ENCODE data around the gene FAAP100. TPM values are rescaled to one million over a fixed set of nuclear protein-coding genes. Genes with fewer than 3 reads are reported as not detected.

The FAAP100 gene
- total RNA-seq, 1 experiment from 2014 or later = 54.7 TPM

DNA sequence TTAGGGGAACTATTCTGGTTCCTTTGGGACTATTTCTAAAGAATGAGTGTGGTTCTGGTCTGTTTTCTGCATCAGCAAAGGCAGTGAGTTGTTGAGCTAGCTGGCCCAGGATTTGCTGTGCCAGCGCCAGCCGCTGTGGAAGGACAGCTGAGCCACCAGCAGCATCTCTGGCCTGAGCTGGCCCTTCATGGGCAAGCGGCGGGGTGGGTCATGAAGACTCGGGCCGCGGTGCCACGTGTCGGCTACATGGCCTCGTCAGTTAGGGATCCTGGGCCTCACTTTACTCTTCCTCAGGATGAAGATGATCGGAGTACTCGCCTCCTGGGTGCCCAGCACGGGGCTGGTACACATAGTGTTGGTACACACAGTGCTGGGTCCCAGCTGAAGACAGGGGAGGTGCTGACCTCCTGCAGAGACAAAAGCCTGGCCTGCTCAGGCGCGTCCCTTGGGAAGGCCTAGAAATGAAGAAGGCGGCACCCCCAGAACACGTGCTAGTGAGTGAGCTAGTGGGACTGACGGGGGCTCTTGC lies 17.9 kb upstream of the FAAP100 start (continued):
- TF ChIP-seq, protein P1, sequence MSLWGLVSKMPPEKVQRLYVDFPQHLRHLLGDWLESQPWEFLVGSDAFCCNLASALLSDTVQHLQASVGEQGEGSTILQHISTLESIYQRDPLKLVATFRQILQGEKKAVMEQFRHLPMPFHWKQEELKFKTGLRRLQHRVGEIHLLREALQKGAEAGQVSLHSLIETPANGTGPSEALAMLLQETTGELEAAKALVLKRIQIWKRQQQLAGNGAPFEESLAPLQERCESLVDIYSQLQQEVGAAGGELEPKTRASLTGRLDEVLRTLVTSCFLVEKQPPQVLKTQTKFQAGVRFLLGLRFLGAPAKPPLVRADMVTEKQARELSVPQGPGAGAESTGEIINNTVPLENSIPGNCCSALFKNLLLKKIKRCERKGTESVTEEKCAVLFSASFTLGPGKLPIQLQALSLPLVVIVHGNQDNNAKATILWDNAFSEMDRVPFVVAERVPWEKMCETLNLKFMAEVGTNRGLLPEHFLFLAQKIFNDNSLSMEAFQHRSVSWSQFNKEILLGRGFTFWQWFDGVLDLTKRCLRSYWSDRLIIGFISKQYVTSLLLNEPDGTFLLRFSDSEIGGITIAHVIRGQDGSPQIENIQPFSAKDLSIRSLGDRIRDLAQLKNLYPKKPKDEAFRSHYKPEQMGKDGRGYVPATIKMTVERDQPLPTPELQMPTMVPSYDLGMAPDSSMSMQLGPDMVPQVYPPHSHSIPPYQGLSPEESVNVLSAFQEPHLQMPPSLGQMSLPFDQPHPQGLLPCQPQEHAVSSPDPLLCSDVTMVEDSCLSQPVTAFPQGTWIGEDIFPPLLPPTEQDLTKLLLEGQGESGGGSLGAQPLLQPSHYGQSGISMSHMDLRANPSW (CRISPR knock-in tag; conservative IDR thresholded peaks at IDR 0.05; ENCODE audit: low read depth) = no peak
- no peak for TF ChIP-seq MXD4 (CRISPR knock-in tag; IDR thresholded peaks at IDR 0.05; ENCODE audit: borderline replicate concordance)
- TF ChIP-seq NR2C2 (CRISPR knock-in tag; IDR thresholded peaks at IDR 0.05) = no peak

DNA sequence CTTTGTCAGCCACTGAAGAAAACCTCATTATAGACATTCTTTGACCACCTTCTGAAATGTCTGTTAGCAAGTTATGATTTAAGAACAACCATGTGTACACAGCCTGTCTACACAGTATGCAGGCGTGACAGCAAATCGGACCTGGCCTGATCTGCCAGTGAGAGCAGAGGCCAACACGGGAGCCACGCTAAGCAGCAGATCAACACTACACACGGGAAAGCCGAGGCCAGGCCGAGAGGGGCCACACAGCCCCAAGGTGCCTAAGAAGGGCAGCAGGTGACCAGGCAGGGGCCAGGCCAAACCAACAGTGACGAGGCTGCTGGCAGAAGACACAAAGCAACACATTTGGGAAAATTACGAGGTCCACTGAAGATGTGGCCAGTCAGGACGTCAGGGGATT lies 16.3 kb upstream of the FAAP100 start:
- Mint-ChIP-seq H3K4me1 (no peaks in the 10 kb centered on the region), H3K27ac (no peak overlapping the region), H3K36me3 (peaks cover 56% of the 10 kb centered on the region), H3K4me3 (no peak overlapping the region), H3K9me3 (no peaks in the 10 kb centered on the region), H3K27me3 (ENCODE audit: low read depth) (no peaks in the 10 kb centered on the region)
- ATAC-seq (no peak), DNase-seq (ENCODE audit: low spot score) (no peak)
- ChIA-PET CTCF (interaction anchor here (0.5 to 0.7 kb wide), 2 partner anchors 346 to 370 kb away, joined by 4 read pairs; partner anchors contain the start of gene CEP131), POLR2A (no interaction called here)
- no peak for TF ChIP-seq ESRRA (CRISPR knock-in tag; IDR thresholded peaks at IDR 0.05; ENCODE audit: borderline replicate concordance)
- TF ChIP-seq ZNF219 (CRISPR knock-in tag; IDR thresholded peaks at IDR 0.05; ENCODE audit: borderline replicate concordance) = no peak
- TF ChIP-seq, protein P1 (CRISPR knock-in tag; conservative IDR thresholded peaks at IDR 0.05; ENCODE audit: low read depth) = no peak
- TF ChIP-seq, protein P2, sequence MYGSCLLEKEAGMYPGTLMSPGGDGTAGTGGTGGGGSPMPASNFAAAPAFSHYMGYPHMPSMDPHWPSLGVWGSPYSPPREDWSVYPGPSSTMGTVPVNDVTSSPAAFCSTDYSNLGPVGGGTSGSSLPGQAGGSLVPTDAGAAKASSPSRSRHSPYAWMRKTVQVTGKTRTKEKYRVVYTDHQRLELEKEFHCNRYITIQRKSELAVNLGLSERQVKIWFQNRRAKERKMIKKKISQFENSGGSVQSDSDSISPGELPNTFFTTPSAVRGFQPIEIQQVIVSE (CRISPR knock-in tag; IDR thresholded peaks at IDR 0.05; ENCODE audit: borderline replicate concordance) = no peak
- no peak for TF ChIP-seq ZBTB21 (CRISPR knock-in tag; IDR thresholded peaks at IDR 0.05; ENCODE audit: borderline replicate concordance)
- no peak for TF ChIP-seq CREB1 (CRISPR knock-in tag; IDR thresholded peaks at IDR 0.05)
- TF ChIP-seq, protein P3, sequence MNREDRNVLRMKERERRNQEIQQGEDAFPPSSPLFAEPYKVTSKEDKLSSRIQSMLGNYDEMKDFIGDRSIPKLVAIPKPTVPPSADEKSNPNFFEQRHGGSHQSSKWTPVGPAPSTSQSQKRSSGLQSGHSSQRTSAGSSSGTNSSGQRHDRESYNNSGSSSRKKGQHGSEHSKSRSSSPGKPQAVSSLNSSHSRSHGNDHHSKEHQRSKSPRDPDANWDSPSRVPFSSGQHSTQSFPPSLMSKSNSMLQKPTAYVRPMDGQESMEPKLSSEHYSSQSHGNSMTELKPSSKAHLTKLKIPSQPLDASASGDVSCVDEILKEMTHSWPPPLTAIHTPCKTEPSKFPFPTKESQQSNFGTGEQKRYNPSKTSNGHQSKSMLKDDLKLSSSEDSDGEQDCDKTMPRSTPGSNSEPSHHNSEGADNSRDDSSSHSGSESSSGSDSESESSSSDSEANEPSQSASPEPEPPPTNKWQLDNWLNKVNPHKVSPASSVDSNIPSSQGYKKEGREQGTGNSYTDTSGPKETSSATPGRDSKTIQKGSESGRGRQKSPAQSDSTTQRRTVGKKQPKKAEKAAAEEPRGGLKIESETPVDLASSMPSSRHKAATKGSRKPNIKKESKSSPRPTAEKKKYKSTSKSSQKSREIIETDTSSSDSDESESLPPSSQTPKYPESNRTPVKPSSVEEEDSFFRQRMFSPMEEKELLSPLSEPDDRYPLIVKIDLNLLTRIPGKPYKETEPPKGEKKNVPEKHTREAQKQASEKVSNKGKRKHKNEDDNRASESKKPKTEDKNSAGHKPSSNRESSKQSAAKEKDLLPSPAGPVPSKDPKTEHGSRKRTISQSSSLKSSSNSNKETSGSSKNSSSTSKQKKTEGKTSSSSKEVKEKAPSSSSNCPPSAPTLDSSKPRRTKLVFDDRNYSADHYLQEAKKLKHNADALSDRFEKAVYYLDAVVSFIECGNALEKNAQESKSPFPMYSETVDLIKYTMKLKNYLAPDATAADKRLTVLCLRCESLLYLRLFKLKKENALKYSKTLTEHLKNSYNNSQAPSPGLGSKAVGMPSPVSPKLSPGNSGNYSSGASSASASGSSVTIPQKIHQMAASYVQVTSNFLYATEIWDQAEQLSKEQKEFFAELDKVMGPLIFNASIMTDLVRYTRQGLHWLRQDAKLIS (CRISPR knock-in tag; IDR thresholded peaks at IDR 0.05; ENCODE audit: borderline replicate concordance) = no peak
- TF ChIP-seq RORB (CRISPR knock-in tag; IDR thresholded peaks at IDR 0.05) = no peak
- TF ChIP-seq, protein P4, sequence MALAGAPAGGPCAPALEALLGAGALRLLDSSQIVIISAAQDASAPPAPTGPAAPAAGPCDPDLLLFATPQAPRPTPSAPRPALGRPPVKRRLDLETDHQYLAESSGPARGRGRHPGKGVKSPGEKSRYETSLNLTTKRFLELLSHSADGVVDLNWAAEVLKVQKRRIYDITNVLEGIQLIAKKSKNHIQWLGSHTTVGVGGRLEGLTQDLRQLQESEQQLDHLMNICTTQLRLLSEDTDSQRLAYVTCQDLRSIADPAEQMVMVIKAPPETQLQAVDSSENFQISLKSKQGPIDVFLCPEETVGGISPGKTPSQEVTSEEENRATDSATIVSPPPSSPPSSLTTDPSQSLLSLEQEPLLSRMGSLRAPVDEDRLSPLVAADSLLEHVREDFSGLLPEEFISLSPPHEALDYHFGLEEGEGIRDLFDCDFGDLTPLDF (CRISPR knock-in tag; IDR thresholded peaks at IDR 0.05) = no peak
- TF ChIP-seq, protein P5, sequence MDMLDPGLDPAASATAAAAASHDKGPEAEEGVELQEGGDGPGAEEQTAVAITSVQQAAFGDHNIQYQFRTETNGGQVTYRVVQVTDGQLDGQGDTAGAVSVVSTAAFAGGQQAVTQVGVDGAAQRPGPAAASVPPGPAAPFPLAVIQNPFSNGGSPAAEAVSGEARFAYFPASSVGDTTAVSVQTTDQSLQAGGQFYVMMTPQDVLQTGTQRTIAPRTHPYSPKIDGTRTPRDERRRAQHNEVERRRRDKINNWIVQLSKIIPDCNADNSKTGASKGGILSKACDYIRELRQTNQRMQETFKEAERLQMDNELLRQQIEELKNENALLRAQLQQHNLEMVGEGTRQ (CRISPR knock-in tag; IDR thresholded peaks at IDR 0.05) = no peak
- TF ChIP-seq, protein P6, sequence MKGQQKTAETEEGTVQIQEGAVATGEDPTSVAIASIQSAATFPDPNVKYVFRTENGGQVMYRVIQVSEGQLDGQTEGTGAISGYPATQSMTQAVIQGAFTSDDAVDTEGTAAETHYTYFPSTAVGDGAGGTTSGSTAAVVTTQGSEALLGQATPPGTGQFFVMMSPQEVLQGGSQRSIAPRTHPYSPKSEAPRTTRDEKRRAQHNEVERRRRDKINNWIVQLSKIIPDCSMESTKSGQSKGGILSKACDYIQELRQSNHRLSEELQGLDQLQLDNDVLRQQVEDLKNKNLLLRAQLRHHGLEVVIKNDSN (CRISPR knock-in tag; IDR thresholded peaks at IDR 0.05) = no peak
- TF ChIP-seq, protein P7, sequence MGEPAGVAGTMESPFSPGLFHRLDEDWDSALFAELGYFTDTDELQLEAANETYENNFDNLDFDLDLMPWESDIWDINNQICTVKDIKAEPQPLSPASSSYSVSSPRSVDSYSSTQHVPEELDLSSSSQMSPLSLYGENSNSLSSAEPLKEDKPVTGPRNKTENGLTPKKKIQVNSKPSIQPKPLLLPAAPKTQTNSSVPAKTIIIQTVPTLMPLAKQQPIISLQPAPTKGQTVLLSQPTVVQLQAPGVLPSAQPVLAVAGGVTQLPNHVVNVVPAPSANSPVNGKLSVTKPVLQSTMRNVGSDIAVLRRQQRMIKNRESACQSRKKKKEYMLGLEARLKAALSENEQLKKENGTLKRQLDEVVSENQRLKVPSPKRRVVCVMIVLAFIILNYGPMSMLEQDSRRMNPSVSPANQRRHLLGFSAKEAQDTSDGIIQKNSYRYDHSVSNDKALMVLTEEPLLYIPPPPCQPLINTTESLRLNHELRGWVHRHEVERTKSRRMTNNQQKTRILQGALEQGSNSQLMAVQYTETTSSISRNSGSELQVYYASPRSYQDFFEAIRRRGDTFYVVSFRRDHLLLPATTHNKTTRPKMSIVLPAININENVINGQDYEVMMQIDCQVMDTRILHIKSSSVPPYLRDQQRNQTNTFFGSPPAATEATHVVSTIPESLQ (CRISPR knock-in tag; IDR thresholded peaks at IDR 0.05) = no peak
- TF ChIP-seq, protein P8, sequence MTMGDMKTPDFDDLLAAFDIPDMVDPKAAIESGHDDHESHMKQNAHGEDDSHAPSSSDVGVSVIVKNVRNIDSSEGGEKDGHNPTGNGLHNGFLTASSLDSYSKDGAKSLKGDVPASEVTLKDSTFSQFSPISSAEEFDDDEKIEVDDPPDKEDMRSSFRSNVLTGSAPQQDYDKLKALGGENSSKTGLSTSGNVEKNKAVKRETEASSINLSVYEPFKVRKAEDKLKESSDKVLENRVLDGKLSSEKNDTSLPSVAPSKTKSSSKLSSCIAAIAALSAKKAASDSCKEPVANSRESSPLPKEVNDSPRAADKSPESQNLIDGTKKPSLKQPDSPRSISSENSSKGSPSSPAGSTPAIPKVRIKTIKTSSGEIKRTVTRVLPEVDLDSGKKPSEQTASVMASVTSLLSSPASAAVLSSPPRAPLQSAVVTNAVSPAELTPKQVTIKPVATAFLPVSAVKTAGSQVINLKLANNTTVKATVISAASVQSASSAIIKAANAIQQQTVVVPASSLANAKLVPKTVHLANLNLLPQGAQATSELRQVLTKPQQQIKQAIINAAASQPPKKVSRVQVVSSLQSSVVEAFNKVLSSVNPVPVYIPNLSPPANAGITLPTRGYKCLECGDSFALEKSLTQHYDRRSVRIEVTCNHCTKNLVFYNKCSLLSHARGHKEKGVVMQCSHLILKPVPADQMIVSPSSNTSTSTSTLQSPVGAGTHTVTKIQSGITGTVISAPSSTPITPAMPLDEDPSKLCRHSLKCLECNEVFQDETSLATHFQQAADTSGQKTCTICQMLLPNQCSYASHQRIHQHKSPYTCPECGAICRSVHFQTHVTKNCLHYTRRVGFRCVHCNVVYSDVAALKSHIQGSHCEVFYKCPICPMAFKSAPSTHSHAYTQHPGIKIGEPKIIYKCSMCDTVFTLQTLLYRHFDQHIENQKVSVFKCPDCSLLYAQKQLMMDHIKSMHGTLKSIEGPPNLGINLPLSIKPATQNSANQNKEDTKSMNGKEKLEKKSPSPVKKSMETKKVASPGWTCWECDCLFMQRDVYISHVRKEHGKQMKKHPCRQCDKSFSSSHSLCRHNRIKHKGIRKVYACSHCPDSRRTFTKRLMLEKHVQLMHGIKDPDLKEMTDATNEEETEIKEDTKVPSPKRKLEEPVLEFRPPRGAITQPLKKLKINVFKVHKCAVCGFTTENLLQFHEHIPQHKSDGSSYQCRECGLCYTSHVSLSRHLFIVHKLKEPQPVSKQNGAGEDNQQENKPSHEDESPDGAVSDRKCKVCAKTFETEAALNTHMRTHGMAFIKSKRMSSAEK (CRISPR knock-in tag; IDR thresholded peaks at IDR 0.05; ENCODE audit: borderline replicate concordance) = no peak
